Caco-2 (cell line): ENCODE results near the gene DHH. TPM values are rescaled to one million over a fixed set of nuclear protein-coding genes. Genes with fewer than 3 reads are reported as not detected.

Source experiments
- BruUV-seq: library from RNA; stranded (reverse); fragments of 400-500 nt; replicated peaks from 2 replicates; lab custom pipeline; 2021; lab: Mats Ljungman, UMichigan
- CTCF ChIA-PET: fragments of 300-600 bp; sonication (Branson Sonifier 250); formaldehyde crosslinking; loops from one replicate; lab custom pipeline; 2022; ENCODE audit warnings: antibody characterized with exemption; lab: Charles Lee
- POLR2A ChIA-PET: fragments of 300-600 bp; sonication (Branson Sonifier 250); formaldehyde crosslinking; loops from one replicate; lab custom pipeline; 2022; ENCODE audit warnings: antibody characterized with exemption; lab: Charles Lee
- DNase-seq, 2 experiments: peaks; one replicate each; pipeline versions ENCODE4 v3.0.0 to v3.0.0-alpha.2; 2020 to 2022
- H3K27me3 ChIP-seq: replicated peaks from 2 replicates; pipeline ENCODE4 v1.6.0; 2011; ENCODE audit warnings: low read length; ENCODE audit not compliant: control insufficient read depth, insufficient read depth
- H3K36me3 ChIP-seq: 2 replicates; pipeline ENCODE4 v1.5.1; 2011; ENCODE audit warnings: low read length; ENCODE audit not compliant: control insufficient read depth, insufficient read depth
- H3K4me1 ChIP-seq: fragments of 250-450 bp; sonication (Bioruptor Pico); 2 replicates; pipeline ENCODE4 v1.5.1; 2020; ENCODE audit warnings: mild to moderate bottlenecking
- H3K4me3 ChIP-seq: 2 replicates; pipeline ENCODE4 v1.5.1; 2011; ENCODE audit warnings: low read depth, mild to moderate bottlenecking, control low read depth, low read length
- H3K9me3 ChIP-seq: fragments of 250-450 bp; sonication (Bioruptor Pico); 2 replicates; pipeline ENCODE4 v1.5.1; 2020; ENCODE audit warnings: mild to moderate bottlenecking, moderate library complexity
- H3K27ac Mint-ChIP-seq: one replicate; pipeline ENCODE4 v1.8.0; 2022; ENCODE audit warnings: mixed read lengths; ENCODE audit not compliant: unreplicated experiment
- H3K27me3 Mint-ChIP-seq: one replicate; pipeline ENCODE4 v1.8.0; 2022; ENCODE audit warnings: mixed read lengths; ENCODE audit not compliant: insufficient read depth, unreplicated experiment
- H3K36me3 Mint-ChIP-seq: one replicate; pipeline ENCODE4 v1.8.0; 2022; ENCODE audit warnings: mild to moderate bottlenecking, mixed read lengths; ENCODE audit not compliant: insufficient read depth, unreplicated experiment
- H3K4me1 Mint-ChIP-seq: one replicate; pipeline ENCODE4 v1.8.0; 2022; ENCODE audit warnings: low read depth, mixed read lengths; ENCODE audit not compliant: unreplicated experiment
- H3K4me3 Mint-ChIP-seq: one replicate; pipeline ENCODE4 v1.8.0; 2022; ENCODE audit warnings: mild to moderate bottlenecking, moderate library complexity, mixed read lengths; ENCODE audit not compliant: unreplicated experiment
- H3K9me3 Mint-ChIP-seq: one replicate; pipeline ENCODE4 v1.8.0; 2022; ENCODE audit warnings: mixed read lengths; ENCODE audit not compliant: unreplicated experiment
- CTCF ChIP-seq, 2 experiments: fragments of 200-600 bp in 1 of 2; IDR thresholded peaks; 1 replicate in 1 of 2; 2 replicates in 1 of 2; pipeline versions ENCODE4 v1.5.1 to v1.8.0; 2011 to 2022; ENCODE audit warnings: antibody characterized with exemption in 1 of 2, control low read depth in 1 of 2, inconsistent platforms in 1 of 2, low read depth in 1 of 2, low read length in 1 of 2, mild to moderate bottlenecking in 1 of 2, moderate library complexity in 1 of 2; ENCODE audit not compliant: insufficient read depth in 1 of 2, severe bottlenecking in 1 of 2, unreplicated experiment in 1 of 2
- intact Hi-C: fragments of 100-400 bp; cut with micrococcal nuclease; formaldehyde crosslinking; loops from one replicate; pipeline ENCODE4 v1.10.0; 2022; ENCODE audit not compliant: unreplicated experiment
- total RNA-seq: library from RNA; stranded (reverse); gene quantifications from 2 replicates; pipeline ENCODE4 v1.2.3, GENCODE V29; 2022

The DHH gene
- total RNA-seq, 1 experiment from 2014 or later = 0.16 TPM

GRCh38 chr12:49069507-49070346 lies 24.9 kb downstream of the DHH start, which contains the start of gene RHEBL1:
Gene RHEBL1 (minus strand): TSS chr12:49069979. CDS start chr12:49069785, 194 bp downstream.
- TF ChIP-seq CTCF (IDR thresholded peaks at IDR 0.05; ENCODE audit: insufficient read depth in 1 of 2, low read depth in 1 of 2, low read length in 1 of 2, severe bottlenecking in 1 of 2, unreplicated experiment in 1 of 2) = peak; percentile 9 to 34
- no TSS peak for BruUV-seq

GRCh38 chr12:49068879-49069506 lies 25.6 kb downstream of the DHH start:
- intact Hi-C loops = loop anchor here (1.0 kb wide), 1 partner anchor 61 kb away; no protein-coding TSS in a partner anchor

More at GRCh38 chr12:49069507-49070346, 24.9 kb downstream of the DHH start, which contains the start of gene RHEBL1:
- Histone ChIP-seq H3K9me3 (no peaks in the 10 kb centered on the region), H3K4me1 (peaks cover 7% of the 10 kb centered on the region; the same call in 1 of the 2 replicates), H3K27me3 (no peaks in the 10 kb centered on the region), H3K4me3 (peak within 1 kb of the TSS; percentile 78), H3K36me3 (no peaks in the 10 kb centered on the region)
- Mint-ChIP-seq H3K4me3 (peak within 1 kb of the TSS; percentile 88), H3K36me3 (peaks cover 6% of the 10 kb centered on the region), H3K4me1 (peaks cover 7% of the 10 kb centered on the region), H3K9me3 (no peaks in the 10 kb centered on the region), H3K27me3 (no peaks in the 10 kb centered on the region), H3K27ac (peak within 1 kb of the TSS; percentile 65)
- ChIA-PET POLR2A (interaction anchor here (0.5 to 1.4 kb wide), 13 partner anchors 16 to 770 kb away, joined by 3 to 20 read pairs (median 4); partner anchors contain the start of genes ARF3, DDX23 and TUBA1B), CTCF (interaction anchor here (0.5 to 1.9 kb wide), 23 partner anchors 9 to 289 kb away, joined by 3 to 33 read pairs (median 5); partner anchors contain the start of genes ARF3, KMT2D, LMBR1L and PRKAG1)
- intact Hi-C loops = loop anchor here (1.0 to 2.0 kb wide), 3 partner anchors 19 to 61 kb away; no protein-coding TSS in a partner anchor
- DNase-seq = peak; percentile 98 to 99

More at GRCh38 chr12:49068879-49069506, 25.6 kb downstream of the DHH start:
- DNase-seq = peak in 1 of 2 experiments; percentile 37
- CTCF ChIA-PET = interaction anchor here (1.2 to 1.9 kb wide), 6 partner anchors 9 to 228 kb away, joined by 5 to 33 read pairs (median 8); partner anchors contain the start of gene PRKAG1
- Mint-ChIP-seq H3K4me3 (peak overlapping the region; percentile 88), H3K36me3 (peaks cover 6% of the 10 kb centered on the region), H3K4me1 (peaks cover 7% of the 10 kb centered on the region), H3K9me3 (no peaks in the 10 kb centered on the region), H3K27ac (peak overlapping the region; percentile 65), H3K27me3 (no peaks in the 10 kb centered on the region)
- Histone ChIP-seq H3K9me3 (no peaks in the 10 kb centered on the region), H3K4me3 (peak overlapping the region; percentile 78), H3K4me1 (peaks cover 7% of the 10 kb centered on the region; the same call in 1 of the 2 replicates), H3K36me3 (no peaks in the 10 kb centered on the region), H3K27me3 (no peaks in the 10 kb centered on the region)
- POLR2A ChIA-PET = interaction anchor here (0.5 to 1.4 kb wide), 8 partner anchors 17 to 770 kb away, joined by 3 to 20 read pairs (median 6); partner anchors contain the start of genes ARF3, DDX23 and TUBA1B
- TSS peak; percentile 50 for BruUV-seq
- TF ChIP-seq CTCF (IDR thresholded peaks at IDR 0.05; ENCODE audit: insufficient read depth in 1 of 2, low read depth in 1 of 2, low read length in 1 of 2, severe bottlenecking in 1 of 2, unreplicated experiment in 1 of 2) = no peak
